Activated CD8-positive, alpha-beta memory T cell treated with anti-CD3 and anti-CD28 coated beads, Interleukin-2, amount 50 U/mL, for 1 hour (primary cell): ENCODE results near the gene ACTRT2.

Source experiments
- DNase-seq: peaks from one replicate; pipeline ENCODE4 v3.0.0-alpha.2; 2020; ENCODE audit errors: extremely low read depth

The ACTRT2 gene

GRCh38 chr1:3033040-3033789 is 11.9 kb downstream of the ACTRT2 start:
- DNase-seq = peak; percentile 40

GRCh38 chr1:3033790-3034090 is 12.5 kb downstream of the ACTRT2 start:
- no peak for DNase-seq

- no peak for DNase-seq
These were observed 12.9 kb downstream of the ACTRT2 start for GRCh38 chr1:3034162-3034561.

- DNase-seq = no peak
These were observed 13.7 kb downstream of the ACTRT2 start for GRCh38 chr1:3034728-3035562.

- DNase-seq = no peak
These were observed 14.5 kb downstream of the ACTRT2 start for GRCh38 chr1:3035563-3036446.

GRCh38 chr1:3036447-3037280 is 15.4 kb downstream of the ACTRT2 start:
- no peak for DNase-seq

GRCh38 chr1:3037281-3038040 is 16.2 kb downstream of the ACTRT2 start:
- no peak for DNase-seq

- no peak for DNase-seq
These were observed 16.9 kb downstream of the ACTRT2 start for GRCh38 chr1:3038113-3038551.

- no peak for DNase-seq
These were observed 17.4 kb downstream of the ACTRT2 start for GRCh38 chr1:3038571-3039181.

- DNase-seq = no peak
These were observed 18.7 kb downstream of the ACTRT2 start for GRCh38 chr1:3040004-3040403.

GRCh38 chr1:3042481-3042880 is 21.2 kb downstream of the ACTRT2 start:
- no peak for DNase-seq

- DNase-seq = no peak
These were observed 27.9 kb downstream of the ACTRT2 start for GRCh38 chr1:3049164-3049563.

GRCh38 chr1:3049905-3050304 is 28.6 kb downstream of the ACTRT2 start:
- DNase-seq = no peak

- no peak for DNase-seq
These were observed 29.3 kb downstream of the ACTRT2 start for GRCh38 chr1:3050603-3051002.

- DNase-seq = no peak
These were observed 30.3 kb downstream of the ACTRT2 start for GRCh38 chr1:3051270-3052268.

- DNase-seq = no peak
These were observed 31.2 kb downstream of the ACTRT2 start for GRCh38 chr1:3052501-3052900.

GRCh38 chr1:3053366-3053980 is 32.2 kb downstream of the ACTRT2 start:
- no peak for DNase-seq

- no peak for DNase-seq
These were observed 32.7 kb downstream of the ACTRT2 start for GRCh38 chr1:3053986-3054385.
